CD14-positive monocyte (primary cell): Measurements from ENCODE around the gene DACT2. TPM values are rescaled to one million over a fixed set of nuclear protein-coding genes. Genes with fewer than 3 reads are reported as not detected.

ENCODE experiments used
- DNase-seq, 3 donors: peaks; one replicate each; pipeline ENCODE4 v3.0.0-alpha.2; 2011 to 2022
- H2AFZ ChIP-seq: 2 replicates; pipeline ENCODE4 v1.6.0; 2012; ENCODE audit warnings: mild to moderate bottlenecking, low read depth, low read length, inconsistent platforms; ENCODE audit not compliant: insufficient read depth, poor library complexity, severe bottlenecking
- H3K27ac ChIP-seq, 2 donors: 1 replicate in 1 of 2; 2 replicates in 1 of 2; pipeline ENCODE4 v1.5.1; 2012 to 2013; ENCODE audit warnings: low read length in 2 of 2, control low read depth in 1 of 2, inconsistent platforms in 1 of 2, low read depth in 1 of 2, mild to moderate bottlenecking in 1 of 2
- H3K27me3 ChIP-seq, 2 donors: one replicate each; pipeline versions ENCODE4 v1.6.0 to v1.6.1; 2011 to 2013; ENCODE audit warnings: low read length in 2 of 2; ENCODE audit not compliant: control insufficient read depth in 2 of 2, insufficient read depth in 2 of 2
- H3K36me3 ChIP-seq, 2 donors: replicated peaks in 1 of 2; 1 replicate in 1 of 2; 2 replicates in 1 of 2; pipeline versions ENCODE4 v1.5.1 to v1.6.1; 2012 to 2013; ENCODE audit warnings: low read length in 2 of 2, control low read depth in 1 of 2, inconsistent platforms in 1 of 2, mild to moderate bottlenecking in 1 of 2; ENCODE audit not compliant: insufficient read depth in 2 of 2, control insufficient read depth in 1 of 2
- H3K4me1 ChIP-seq, 2 donors: 1 replicate in 1 of 2; 2 replicates in 1 of 2; pipeline versions ENCODE4 v1.5.1 to v1.6.1; 2012 to 2013; ENCODE audit warnings: low read length in 2 of 2, control low read depth in 1 of 2, inconsistent platforms in 1 of 2, mild to moderate bottlenecking in 1 of 2, moderate library complexity in 1 of 2; ENCODE audit not compliant: insufficient read depth in 2 of 2, control insufficient read depth in 1 of 2
- H3K4me2 ChIP-seq: replicated peaks from 2 replicates; pipeline ENCODE3; 2012; ENCODE audit warnings: low read length, moderate library complexity, mild to moderate bottlenecking; ENCODE audit not compliant: poor library complexity, severe bottlenecking; ENCODE audit errors: extremely low read depth
- H3K4me3 ChIP-seq, 3 experiments: fragments of 200-600 bp in 1 of 3; sonication (generic) in 1 of 3; replicated peaks in 1 of 3; 1 replicate in 2 of 3; 2 replicates in 1 of 3; pipeline ENCODE4 v1.5.1; 2011 to 2013; ENCODE audit warnings: low read length in 3 of 3, mild to moderate bottlenecking in 3 of 3, control low read depth in 2 of 3, low read depth in 2 of 3, inconsistent platforms in 1 of 3, moderate library complexity in 1 of 3
- H3K79me2 ChIP-seq: 2 replicates; pipeline ENCODE4 v1.6.0; 2012; ENCODE audit warnings: mild to moderate bottlenecking, control low read depth, inconsistent platforms, low read length, moderate library complexity; ENCODE audit not compliant: insufficient read depth
- H3K9ac ChIP-seq: 2 replicates; pipeline ENCODE4 v1.6.0; 2017; ENCODE audit warnings: low read length, mild to moderate bottlenecking; ENCODE audit not compliant: insufficient read depth, poor library complexity, severe bottlenecking
- H3K9me3 ChIP-seq, 2 donors: replicated peaks in 1 of 2; 1 replicate in 1 of 2; 2 replicates in 1 of 2; pipeline versions ENCODE4 v1.5.1 to v1.6.1; 2012 to 2013; ENCODE audit warnings: low read length in 2 of 2, control low read depth in 1 of 2; ENCODE audit not compliant: control insufficient read depth in 1 of 2, insufficient read depth in 1 of 2
- H4K20me1 ChIP-seq: 2 replicates; pipeline ENCODE4 v1.6.0; 2012; ENCODE audit warnings: mild to moderate bottlenecking, low read length, control low read depth, moderate library complexity; ENCODE audit not compliant: insufficient read depth
- H3K27ac Mint-ChIP-seq, 7 donors: one replicate each; pipeline ENCODE4 v1.8.0; 2020; ENCODE audit warnings: mild to moderate bottlenecking in 7 of 7, mixed read lengths in 7 of 7, moderate library complexity in 6 of 7, inconsistent platforms in 2 of 7
- H3K27me3 Mint-ChIP-seq, 3 donors: one replicate each; pipeline ENCODE4 v1.8.0; 2021 to 2022; ENCODE audit warnings: low read depth in 3 of 3, mild to moderate bottlenecking in 3 of 3, mixed read lengths in 3 of 3, moderate library complexity in 3 of 3, inconsistent platforms in 1 of 3
- H3K36me3 Mint-ChIP-seq, 2 donors: one replicate each; pipeline ENCODE4 v1.8.0; 2020; ENCODE audit warnings: mixed read lengths in 2 of 2, inconsistent platforms in 1 of 2, mild to moderate bottlenecking in 1 of 2
- H3K4me1 Mint-ChIP-seq: one replicate; pipeline ENCODE4 v1.8.0; 2020; ENCODE audit warnings: mild to moderate bottlenecking, mixed read lengths
- H3K4me3 Mint-ChIP-seq, 2 donors: one replicate each; pipeline ENCODE4 v1.8.0; 2020; ENCODE audit warnings: mild to moderate bottlenecking in 2 of 2, mixed read lengths in 2 of 2, moderate library complexity in 1 of 2
- H3K9me3 Mint-ChIP-seq, 7 donors: one replicate each; pipeline ENCODE4 v1.8.0; 2020 to 2022; ENCODE audit warnings: mixed read lengths in 7 of 7, mild to moderate bottlenecking in 6 of 7, moderate library complexity in 6 of 7, inconsistent platforms in 2 of 7
- CTCF ChIP-seq: fragments of 200-600 bp; IDR thresholded peaks from one replicate; pipeline ENCODE4 v1.8.0; 2022; ENCODE audit warnings: antibody characterized with exemption, mild to moderate bottlenecking
- WGBS: methylation state at CpG from one replicate; pipeline ENCODE4 v1.1.5; 2013; ENCODE audit warnings: missing lambda C conversion rate; ENCODE audit not compliant: insufficient coverage; 5-methylcytosine and 5-hydroxymethylcytosine counted together
- intact Hi-C, 2 donors: fragments of 100-400 bp; cut with micrococcal nuclease; formaldehyde crosslinking; loops; one replicate each; pipeline versions ENCODE4 v1.15.0 to v1.15.1; 2023
- polyA plus RNA-seq, 3 donors: library from polyadenylated mRNA; depleted of rRNA in 1 of 3; unstranded in 2 of 3; stranded (reverse) in 1 of 3; fragments of 300-500 nt in 2 of 3; fragments of >200 nt in 1 of 3; fragmentation: Illumina TruSeq in 2 of 3; gene quantifications; 1 replicate in 2 of 3; 2 replicates in 1 of 3; pipeline ENCODE4 v1.2.3, GENCODE V29; 2012 to 2021

The DACT2 gene
- polyA plus RNA-seq, 3 donors = not detected

DNA sequence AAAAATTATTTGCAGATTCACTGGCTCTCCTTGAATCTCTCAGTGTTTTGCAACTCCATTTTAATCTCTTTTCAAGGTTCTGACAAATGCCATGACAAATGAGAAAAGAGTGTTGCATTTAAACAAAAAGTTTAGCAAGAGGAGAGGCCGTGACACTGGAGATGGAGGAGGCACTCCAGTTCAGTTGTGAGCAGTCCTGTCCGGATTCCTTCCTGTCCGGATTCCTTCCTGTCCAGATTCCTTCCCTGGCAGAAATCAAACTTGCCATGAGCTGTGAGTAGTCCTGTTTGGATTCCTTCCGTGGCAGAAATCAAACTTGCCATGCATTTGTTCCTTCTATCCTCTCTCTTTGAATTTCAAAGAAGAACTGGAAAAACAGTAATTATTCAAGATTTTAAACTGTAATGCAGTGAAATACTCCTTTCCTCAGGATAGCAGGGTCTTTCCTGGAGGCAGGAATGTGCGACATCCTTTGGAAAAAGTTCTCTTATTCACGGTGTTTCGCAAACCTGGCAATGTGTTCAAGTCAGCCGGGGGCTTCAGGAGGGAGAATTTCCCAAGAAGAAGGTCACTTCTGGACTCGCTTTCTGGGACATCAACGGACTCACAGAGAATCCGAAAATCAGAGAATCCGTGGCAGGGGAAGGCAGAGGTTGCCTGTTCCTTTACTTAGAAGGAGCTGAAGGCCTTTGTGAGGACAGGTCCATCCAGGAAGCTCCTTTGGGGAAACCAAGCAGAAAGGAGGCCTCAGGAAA is 48.7 kb upstream of the DACT2 start:
- TF ChIP-seq CTCF = no peak
- H3K9ac ChIP-seq = no peak overlapping the region
- H3K27ac Mint-ChIP-seq = no peak overlapping the region
- H3K27ac ChIP-seq = no peak overlapping the region
- no peaks in the 10 kb centered on the region for H3K4me1 ChIP-seq
- H3K4me3 Mint-ChIP-seq = no peak overlapping the region
- H3K27me3 ChIP-seq = no peaks in the 10 kb centered on the region
- peaks cover 0 to 7% (median 4%) of the 10 kb centered on the region in 7 donors for H3K9me3 Mint-ChIP-seq
- H3K36me3 Mint-ChIP-seq = no peaks in the 10 kb centered on the region
- no peak overlapping the region for H2AFZ ChIP-seq
- H3K27me3 Mint-ChIP-seq = peaks cover 6 to 18% (median 12%) of the 10 kb centered on the region in 3 donors
- no peak overlapping the region for H3K4me2 ChIP-seq
- intact Hi-C loops = no loop called here
- no peak overlapping the region for H3K4me3 ChIP-seq
- no peaks in the 10 kb centered on the region for H4K20me1 ChIP-seq
- H3K4me1 Mint-ChIP-seq = no peaks in the 10 kb centered on the region
- H3K79me2 ChIP-seq = no peaks in the 10 kb centered on the region
- no peaks in the 10 kb centered on the region for H3K9me3 ChIP-seq
- 93% methylated on average over 10 of the region's 12 CpGs for WGBS
- H3K36me3 ChIP-seq = no peaks in the 10 kb centered on the region
- DNase-seq = no peak

DNA sequence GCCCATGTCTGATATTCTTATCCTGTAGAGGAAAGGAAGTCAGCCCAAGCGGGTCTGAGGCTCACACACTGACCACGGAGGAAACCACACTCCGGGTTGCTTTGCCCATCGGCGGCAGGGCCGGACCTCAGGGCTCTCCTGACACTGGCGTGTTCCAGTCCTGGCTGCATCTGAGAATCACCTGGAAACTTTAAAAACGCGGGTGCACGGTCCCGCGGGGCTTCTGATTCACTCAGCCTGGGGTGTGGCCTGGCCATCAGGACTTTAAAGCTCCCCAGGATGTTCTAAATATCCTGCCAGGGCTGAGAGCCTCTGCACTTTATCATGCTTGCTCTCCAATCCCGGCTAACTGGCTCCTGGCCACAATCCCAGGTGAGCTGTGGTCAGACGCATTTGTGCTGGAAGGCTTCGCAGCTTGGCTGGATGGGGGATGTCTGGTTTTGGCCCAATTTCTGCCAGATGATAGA is 47.7 kb upstream of the DACT2 start:
- Histone ChIP-seq H3K36me3 (no peaks in the 10 kb centered on the region), H3K4me2 (no peak overlapping the region), H3K9ac (no peak overlapping the region), H3K27ac (no peak overlapping the region), H2AFZ (no peak overlapping the region), H3K4me3 (no peak overlapping the region), H3K4me1 (no peaks in the 10 kb centered on the region), H3K27me3 (no peaks in the 10 kb centered on the region), H4K20me1 (no peaks in the 10 kb centered on the region), H3K79me2 (no peaks in the 10 kb centered on the region), H3K9me3 (no peaks in the 10 kb centered on the region)
- no peak for TF ChIP-seq CTCF
- intact Hi-C loops = no loop called here
- no peak for DNase-seq
- H3K9me3 Mint-ChIP-seq = peaks cover 0 to 7% (median 4%) of the 10 kb centered on the region in 7 donors
- H3K4me1 Mint-ChIP-seq = no peaks in the 10 kb centered on the region
- no peaks in the 10 kb centered on the region for H3K36me3 Mint-ChIP-seq
- peaks cover 6 to 15% (median 12%) of the 10 kb centered on the region in 3 donors for H3K27me3 Mint-ChIP-seq
- H3K4me3 Mint-ChIP-seq = no peak overlapping the region
- H3K27ac Mint-ChIP-seq = no peak overlapping the region
- 2% methylated on average over 15 of the region's 15 CpGs for WGBS
